Measurements from ENCODE around the gene PRRT4.

The PRRT4 gene

DNA sequence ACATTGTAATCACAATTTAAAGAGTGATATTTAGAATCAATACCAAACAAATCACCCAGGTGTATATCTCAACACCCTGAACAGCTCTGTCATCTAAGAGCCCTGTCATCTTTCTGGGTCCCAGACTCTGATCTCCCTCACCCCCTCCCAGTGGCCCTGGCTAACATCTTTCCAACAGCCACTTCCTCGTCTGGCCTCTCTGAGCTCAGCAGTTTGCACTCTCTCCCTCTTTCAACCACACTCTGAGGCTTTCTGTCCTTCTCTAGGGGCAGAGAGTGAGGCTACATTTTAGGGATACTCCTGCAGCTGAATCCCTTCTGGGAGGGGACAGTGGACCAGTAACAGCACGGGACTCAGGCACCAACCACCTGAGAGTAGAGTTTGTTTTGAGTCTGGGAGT, 17.1 kb upstream of the PRRT4 start:
- no peak overlapping the region for H2AK5ac ChIP-seq (ENCODE audit: low read depth, low read length)
- H2AFZ ChIP-seq (ENCODE audit: low read length): peak overlapping the region; percentile 31
- H3K4me2 ChIP-seq (ENCODE audit: insufficient read depth, low read length, poor library complexity, severe bottlenecking): no peak overlapping the region
- H3K36me3 ChIP-seq (replicated peaks in 1 of 2; ENCODE audit: control insufficient read depth in 2 of 2, insufficient read depth in 2 of 2, low read length in 2 of 2): no peaks in the 10 kb centered on the region
- DNase-seq (ENCODE audit: low spot score): no peak
- no peaks in the 10 kb centered on the region for H3K9me3 ChIP-seq (replicated peaks in 1 of 2; ENCODE audit: control insufficient read depth in 2 of 2, insufficient read depth in 1 of 2, low read depth in 1 of 2, low read length in 2 of 2)
- peak overlapping the region; percentile 26 for H4K91ac ChIP-seq (ENCODE audit: low read depth, low read length, poor library complexity)
- peak overlapping the region; percentile 69 for H2BK15ac ChIP-seq (ENCODE audit: low read length)
- H3K27me3 ChIP-seq (ENCODE audit: control insufficient read depth in 3 of 3, insufficient read depth in 3 of 3, low read depth in 1 of 3, low read length in 3 of 3): peaks cover 0 to 18% (median 0%) of the 10 kb centered on the region in 3 experiments
- no peak overlapping the region for H3K27ac ChIP-seq (replicated peaks; ENCODE audit: low read length)
- no CpG with 5 or more reads among the region's 2 CpGs for WGBS, 2 donors (ENCODE audit: extremely low coverage in 2 of 2, insufficient read length in 2 of 2, insufficient replicate concordance in 1 of 2)
- peak overlapping the region; percentile 62 for H3K18ac ChIP-seq (ENCODE audit: low read length)
- H3K23ac ChIP-seq (ENCODE audit: low read depth, low read length, poor library complexity): peak overlapping the region; percentile 69
- no peak overlapping the region for H3K14ac ChIP-seq (ENCODE audit: low read length)
- H2BK5ac ChIP-seq (ENCODE audit: low read length): peak overlapping the region; percentile 4
- no peak overlapping the region for H3K4me3 ChIP-seq (ENCODE audit: low read length in 2 of 2)
- H4K8ac ChIP-seq (ENCODE audit: low read depth, low read length): no peak overlapping the region
- H3K79me1 ChIP-seq (ENCODE audit: low read depth, low read length): no peaks in the 10 kb centered on the region
- H3K4ac ChIP-seq (ENCODE audit: low read length): no peak overlapping the region
- no peak overlapping the region for H3K9ac ChIP-seq (ENCODE audit: low read depth, low read length, poor library complexity)
- H2BK120ac ChIP-seq (ENCODE audit: low read depth, low read length): no peak overlapping the region
- H3K4me1 ChIP-seq (ENCODE audit: control insufficient read depth in 2 of 2, insufficient read depth in 1 of 2, low read depth in 1 of 2, low read length in 2 of 2): peaks cover 11 to 17% of the 10 kb centered on the region in 2 donors
- H2BK12ac ChIP-seq (ENCODE audit: low read length): no peak overlapping the region

DNA sequence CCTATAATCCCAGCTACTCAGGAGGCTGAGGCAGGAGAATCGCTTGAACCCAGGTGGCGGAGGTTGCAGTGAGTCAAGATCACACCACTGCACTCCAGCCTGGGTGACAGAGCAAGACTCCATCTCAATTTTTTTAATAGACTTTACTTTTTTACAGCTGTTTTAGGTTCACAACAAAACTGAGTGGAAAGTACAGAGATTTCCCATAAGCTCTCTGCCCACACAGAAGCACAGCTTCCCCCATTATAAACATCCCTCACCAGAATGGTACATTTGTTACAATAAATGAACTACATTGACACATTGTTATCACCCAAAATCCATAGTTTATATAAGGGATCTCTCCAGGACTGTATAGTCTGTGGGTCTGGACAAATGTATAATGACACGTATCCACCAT, 14.6 kb upstream of the PRRT4 start:
- no peak overlapping the region for H2AFZ ChIP-seq (ENCODE audit: low read length)
- no CpG with 5 or more reads among the region's 3 CpGs for WGBS, 2 donors (ENCODE audit: extremely low coverage in 2 of 2, insufficient read length in 2 of 2, insufficient replicate concordance in 1 of 2)

DNA sequence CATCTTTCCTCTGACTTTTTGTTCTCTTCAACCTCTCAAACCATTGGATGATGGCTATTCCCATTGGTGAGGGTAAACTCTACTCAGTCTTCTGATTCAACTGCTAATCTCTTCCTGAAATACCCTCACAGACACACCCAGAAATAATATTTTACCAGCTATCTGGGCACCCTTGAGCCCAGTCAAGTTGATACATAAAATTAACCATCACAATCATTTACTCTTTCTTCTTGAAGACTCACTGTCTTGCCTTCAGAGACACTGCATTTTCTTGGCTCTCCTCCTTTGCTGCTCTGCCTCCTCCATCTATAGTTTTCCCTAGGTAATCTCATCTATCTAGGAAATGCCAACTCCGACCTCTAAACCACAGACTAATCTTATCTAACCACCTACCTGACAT, 12.6 kb upstream of the PRRT4 start:
- H4K91ac ChIP-seq (ENCODE audit: low read depth, low read length, poor library complexity): no peak overlapping the region
- no peak overlapping the region for H3K27ac ChIP-seq (replicated peaks; ENCODE audit: low read length)
- no peak overlapping the region for H3K23ac ChIP-seq (ENCODE audit: low read depth, low read length, poor library complexity)
- no peak overlapping the region for H3K4me2 ChIP-seq (ENCODE audit: insufficient read depth, low read length, poor library complexity, severe bottlenecking)
- no peak overlapping the region for H3K18ac ChIP-seq (ENCODE audit: low read length)
- no peak overlapping the region for H3K4ac ChIP-seq (ENCODE audit: low read length)
- no peak overlapping the region for H3K14ac ChIP-seq (ENCODE audit: low read length)
- H3K4me1 ChIP-seq (ENCODE audit: control insufficient read depth in 2 of 2, insufficient read depth in 1 of 2, low read depth in 1 of 2, low read length in 2 of 2): no peaks in the 10 kb centered on the region
- H3K36me3 ChIP-seq (replicated peaks in 1 of 2; ENCODE audit: control insufficient read depth in 2 of 2, insufficient read depth in 2 of 2, low read length in 2 of 2): no peaks in the 10 kb centered on the region
- H3K79me1 ChIP-seq (ENCODE audit: low read depth, low read length): no peaks in the 10 kb centered on the region
- no peak for DNase-seq (ENCODE audit: low spot score)
- no peak overlapping the region for H2BK12ac ChIP-seq (ENCODE audit: low read length)
- no peak overlapping the region for H2AFZ ChIP-seq (ENCODE audit: low read length)
- H2BK5ac ChIP-seq (ENCODE audit: low read length): no peak overlapping the region
- H3K9ac ChIP-seq (ENCODE audit: low read depth, low read length, poor library complexity): no peak overlapping the region
- no peak overlapping the region for H2BK15ac ChIP-seq (ENCODE audit: low read length)
- no peak overlapping the region for H2AK5ac ChIP-seq (ENCODE audit: low read depth, low read length)
- H3K9me3 ChIP-seq (replicated peaks in 1 of 2; ENCODE audit: control insufficient read depth in 2 of 2, insufficient read depth in 1 of 2, low read depth in 1 of 2, low read length in 2 of 2): no peaks in the 10 kb centered on the region
- H2BK120ac ChIP-seq (ENCODE audit: low read depth, low read length): no peak overlapping the region
- peaks cover 0 to 10% (median 0%) of the 10 kb centered on the region in 3 experiments for H3K27me3 ChIP-seq (ENCODE audit: control insufficient read depth in 3 of 3, insufficient read depth in 3 of 3, low read depth in 1 of 3, low read length in 3 of 3)
- no CpG with 5 or more reads among the region's 1 CpG for WGBS, 2 donors (ENCODE audit: extremely low coverage in 2 of 2, insufficient read length in 2 of 2, insufficient replicate concordance in 1 of 2)
- no peak overlapping the region for H4K8ac ChIP-seq (ENCODE audit: low read depth, low read length)
- H3K4me3 ChIP-seq (ENCODE audit: low read length in 2 of 2): no peak overlapping the region

More for the DNA sequence above, 14.6 kb upstream of the PRRT4 start:
- H3K4me3 ChIP-seq (ENCODE audit: low read length in 2 of 2): no peak overlapping the region
- no peak overlapping the region for H3K4ac ChIP-seq (ENCODE audit: low read length)
- peaks cover 0 to 10% (median 0%) of the 10 kb centered on the region in 3 experiments for H3K27me3 ChIP-seq (ENCODE audit: control insufficient read depth in 3 of 3, insufficient read depth in 3 of 3, low read depth in 1 of 3, low read length in 3 of 3)
- H3K79me1 ChIP-seq (ENCODE audit: low read depth, low read length): no peaks in the 10 kb centered on the region
- H3K27ac ChIP-seq (replicated peaks; ENCODE audit: low read length): no peak overlapping the region
- no peak overlapping the region for H4K8ac ChIP-seq (ENCODE audit: low read depth, low read length)
- H2BK120ac ChIP-seq (ENCODE audit: low read depth, low read length): no peak overlapping the region
- no peak overlapping the region for H3K18ac ChIP-seq (ENCODE audit: low read length)
- no peak overlapping the region for H2AK5ac ChIP-seq (ENCODE audit: low read depth, low read length)
- H3K9ac ChIP-seq (ENCODE audit: low read depth, low read length, poor library complexity): no peak overlapping the region
- H3K4me1 ChIP-seq (ENCODE audit: control insufficient read depth in 2 of 2, insufficient read depth in 1 of 2, low read depth in 1 of 2, low read length in 2 of 2): peaks cover 11 to 13% of the 10 kb centered on the region in 2 donors
- H2BK12ac ChIP-seq (ENCODE audit: low read length): no peak overlapping the region
- no peak overlapping the region for H3K14ac ChIP-seq (ENCODE audit: low read length)
- H2BK15ac ChIP-seq (ENCODE audit: low read length): no peak overlapping the region
- H2BK5ac ChIP-seq (ENCODE audit: low read length): no peak overlapping the region
- no peaks in the 10 kb centered on the region for H3K9me3 ChIP-seq (replicated peaks in 1 of 2; ENCODE audit: control insufficient read depth in 2 of 2, insufficient read depth in 1 of 2, low read depth in 1 of 2, low read length in 2 of 2)
- H3K23ac ChIP-seq (ENCODE audit: low read depth, low read length, poor library complexity): no peak overlapping the region
- no peak overlapping the region for H4K91ac ChIP-seq (ENCODE audit: low read depth, low read length, poor library complexity)
- H3K36me3 ChIP-seq (replicated peaks in 1 of 2; ENCODE audit: control insufficient read depth in 2 of 2, insufficient read depth in 2 of 2, low read length in 2 of 2): no peaks in the 10 kb centered on the region
- DNase-seq (ENCODE audit: low spot score): no peak
- H3K4me2 ChIP-seq (ENCODE audit: insufficient read depth, low read length, poor library complexity, severe bottlenecking): no peak overlapping the region

GRCh38 chr7:128373606-128374005, 12.1 kb upstream of the PRRT4 start:
- Histone ChIP-seq H2BK120ac (ENCODE audit: low read depth, low read length) (no peak overlapping the region), H3K9me3 (replicated peaks in 1 of 2; ENCODE audit: control insufficient read depth in 2 of 2, insufficient read depth in 1 of 2, low read depth in 1 of 2, low read length in 2 of 2) (no peaks in the 10 kb centered on the region), H3K4me1 (ENCODE audit: control insufficient read depth in 2 of 2, insufficient read depth in 1 of 2, low read depth in 1 of 2, low read length in 2 of 2) (no peaks in the 10 kb centered on the region), H2BK5ac (ENCODE audit: low read length) (no peak overlapping the region), H3K4me2 (ENCODE audit: insufficient read depth, low read length, poor library complexity, severe bottlenecking) (no peak overlapping the region), H3K23ac (ENCODE audit: low read depth, low read length, poor library complexity) (no peak overlapping the region), H2BK15ac (ENCODE audit: low read length) (no peak overlapping the region), H3K4ac (ENCODE audit: low read length) (no peak overlapping the region), H3K79me1 (ENCODE audit: low read depth, low read length) (no peaks in the 10 kb centered on the region), H2BK12ac (ENCODE audit: low read length) (no peak overlapping the region), H3K9ac (ENCODE audit: low read depth, low read length, poor library complexity) (no peak overlapping the region), H3K18ac (ENCODE audit: low read length) (no peak overlapping the region), H3K27ac (replicated peaks; ENCODE audit: low read length) (no peak overlapping the region), H2AK5ac (ENCODE audit: low read depth, low read length) (no peak overlapping the region), H4K8ac (ENCODE audit: low read depth, low read length) (no peak overlapping the region), H3K27me3 (ENCODE audit: control insufficient read depth in 3 of 3, insufficient read depth in 3 of 3, low read depth in 1 of 3, low read length in 3 of 3) (peaks cover 0 to 10% (median 0%) of the 10 kb centered on the region in 3 experiments), H4K91ac (ENCODE audit: low read depth, low read length, poor library complexity) (no peak overlapping the region), H3K36me3 (replicated peaks in 1 of 2; ENCODE audit: control insufficient read depth in 2 of 2, insufficient read depth in 2 of 2, low read length in 2 of 2) (no peaks in the 10 kb centered on the region), H3K14ac (ENCODE audit: low read length) (no peak overlapping the region), H2AFZ (ENCODE audit: low read length) (no peak overlapping the region), H3K4me3 (ENCODE audit: low read length in 2 of 2) (no peak overlapping the region)
- no CpG with 5 or more reads among the region's 2 CpGs for WGBS, 2 donors (ENCODE audit: extremely low coverage in 2 of 2, insufficient read length in 2 of 2, insufficient replicate concordance in 1 of 2)
- DNase-seq (ENCODE audit: low spot score): no peak

All from neuronal stem cell (in vitro differentiated cells).